ENCODE results near the gene DSCAML1.

DSCAML1 gene

DNA sequence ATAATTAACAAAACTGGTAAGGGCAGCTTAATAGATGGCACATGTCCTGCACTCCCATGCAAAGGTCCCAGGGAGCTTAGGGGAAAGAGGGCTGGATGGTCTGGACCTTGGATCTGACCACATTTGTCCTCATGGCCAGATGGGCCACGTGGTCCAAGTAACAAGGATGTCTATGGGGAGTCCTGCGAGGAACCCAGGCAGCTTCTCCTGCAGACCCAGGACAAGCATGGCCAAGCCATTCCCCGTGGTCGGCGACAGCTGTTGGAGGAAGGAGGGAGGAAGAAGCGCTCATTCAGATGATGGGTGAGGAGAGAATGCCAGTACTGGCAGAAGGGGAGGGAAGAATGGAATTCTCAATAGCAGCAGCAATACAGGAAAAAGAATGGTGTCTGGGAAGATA, 109.2 kb downstream of the DSCAML1 start:
- no peak for DNase-seq

DNA sequence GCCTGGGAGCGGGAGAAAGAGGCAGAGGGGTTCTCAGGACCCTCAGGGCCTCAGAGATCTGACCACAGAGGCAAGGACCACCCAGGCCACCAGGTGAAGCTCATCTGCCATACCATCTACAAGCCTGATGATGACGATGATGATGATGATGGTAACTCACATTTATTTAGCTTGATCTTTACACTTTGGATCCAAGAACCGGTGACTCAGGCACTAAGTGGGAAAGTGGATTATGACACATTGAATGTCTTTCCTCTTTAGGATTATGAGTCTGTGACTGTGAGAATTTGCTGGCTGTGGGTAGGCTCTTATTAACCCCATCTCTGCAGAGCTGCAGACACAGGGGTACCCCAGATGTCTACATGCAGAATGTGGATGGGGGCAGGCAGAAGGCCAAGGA, 110.3 kb downstream of the DSCAML1 start:
- no peak for DNase-seq

DNA sequence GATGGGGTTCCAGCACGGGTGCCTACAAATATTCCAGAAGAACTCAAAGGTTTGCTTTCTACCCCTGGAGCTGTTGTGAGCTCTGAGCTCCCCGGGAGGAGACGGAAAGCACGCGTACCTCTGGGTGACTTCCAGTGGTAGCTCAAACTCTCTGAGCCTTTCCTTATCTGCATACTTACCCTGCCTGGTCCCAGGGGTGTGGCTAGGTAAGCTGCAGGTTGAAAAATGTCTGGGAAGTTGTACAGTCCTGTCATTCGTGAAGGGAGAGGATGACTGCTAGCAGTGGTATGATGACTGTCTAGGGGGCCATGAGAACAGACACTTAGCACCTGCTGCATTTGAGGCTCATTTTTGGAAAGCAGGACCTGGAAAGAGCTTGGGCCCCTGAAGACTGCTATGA, 111.5 kb downstream of the DSCAML1 start:
- DNase-seq: no peak

DNA sequence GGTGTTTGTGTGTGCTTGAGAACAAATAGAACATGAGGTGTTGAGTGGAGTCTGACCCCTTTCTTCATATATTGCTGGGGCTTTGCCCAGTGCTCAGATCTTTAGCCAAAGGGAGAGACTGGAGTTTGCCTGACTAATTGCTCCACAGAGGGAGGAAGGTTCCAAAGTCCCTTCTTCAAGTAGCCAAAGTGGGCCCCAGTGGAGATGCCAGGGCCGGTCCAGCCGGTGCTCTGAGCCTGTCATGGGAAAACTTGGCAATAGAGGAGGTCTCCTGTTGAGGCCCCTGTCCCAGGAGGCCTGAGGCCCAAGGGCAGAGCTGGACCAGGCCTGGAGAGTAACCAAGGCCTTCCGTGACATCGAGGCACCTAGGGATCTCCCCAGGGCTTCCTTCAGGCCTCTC, 112.3 kb downstream of the DSCAML1 start:
- DNase-seq: no peak

DNA sequence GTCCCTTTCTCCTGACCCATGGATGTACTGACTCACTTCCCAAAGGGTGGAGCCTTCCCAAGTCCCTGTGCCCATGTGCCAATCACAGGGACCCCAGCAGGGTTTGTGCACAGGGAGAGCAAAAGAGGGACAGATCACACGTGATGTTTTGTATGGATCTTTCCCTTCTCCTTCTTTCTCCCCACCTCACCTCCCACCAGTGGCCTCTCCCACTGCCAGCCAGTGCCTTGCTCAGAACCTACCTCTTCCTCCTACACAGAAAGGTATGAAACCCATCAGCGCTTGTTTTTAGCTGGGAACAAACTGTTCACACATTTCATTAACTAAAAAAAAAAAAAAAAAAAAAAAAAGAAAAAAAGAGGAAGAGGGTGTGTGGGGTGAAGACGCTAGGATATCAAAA, 112.9 kb downstream of the DSCAML1 start:
- no peak for DNase-seq

DNA sequence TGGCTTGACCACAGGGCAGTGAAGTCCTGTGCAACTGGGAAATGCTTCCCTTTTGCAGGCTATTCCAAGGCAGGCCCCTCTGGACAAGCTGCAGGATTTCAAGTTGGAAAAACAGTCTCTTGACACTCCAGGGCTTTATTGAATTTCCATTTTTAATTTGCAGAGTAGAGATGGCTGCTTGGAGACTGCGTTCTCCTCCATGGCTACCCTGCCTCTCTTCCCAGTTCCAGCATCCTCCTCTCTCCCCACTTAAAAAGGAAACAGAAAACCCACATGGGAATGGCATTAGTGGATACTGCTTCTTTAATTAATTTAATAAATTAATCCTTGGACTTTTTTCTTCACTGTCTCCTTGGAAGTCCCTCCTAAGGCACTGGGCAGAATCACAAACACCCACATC, 115.6 kb downstream of the DSCAML1 start:
- no peak for DNase-seq

DNA sequence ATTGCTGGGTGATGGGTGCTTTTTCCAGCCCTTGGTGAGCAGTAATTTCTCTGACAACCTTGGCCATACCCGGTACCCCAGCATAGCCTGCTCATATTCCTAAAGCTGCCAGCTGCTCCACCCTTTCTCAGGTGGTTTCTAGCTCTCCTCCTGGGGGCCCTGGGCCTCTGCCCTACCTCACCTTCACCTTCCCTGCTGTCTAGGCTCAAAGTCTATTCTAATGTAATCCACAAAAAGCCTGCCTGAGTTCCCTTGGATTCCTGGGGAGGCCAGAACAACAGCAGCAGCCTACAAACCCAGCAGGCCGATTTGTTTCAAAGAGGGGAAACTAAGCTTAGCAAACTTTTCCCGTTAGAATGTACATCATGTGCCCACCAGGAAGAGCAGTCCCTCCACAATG, 117.6 kb downstream of the DSCAML1 start:
- DNase-seq: no peak

DNA sequence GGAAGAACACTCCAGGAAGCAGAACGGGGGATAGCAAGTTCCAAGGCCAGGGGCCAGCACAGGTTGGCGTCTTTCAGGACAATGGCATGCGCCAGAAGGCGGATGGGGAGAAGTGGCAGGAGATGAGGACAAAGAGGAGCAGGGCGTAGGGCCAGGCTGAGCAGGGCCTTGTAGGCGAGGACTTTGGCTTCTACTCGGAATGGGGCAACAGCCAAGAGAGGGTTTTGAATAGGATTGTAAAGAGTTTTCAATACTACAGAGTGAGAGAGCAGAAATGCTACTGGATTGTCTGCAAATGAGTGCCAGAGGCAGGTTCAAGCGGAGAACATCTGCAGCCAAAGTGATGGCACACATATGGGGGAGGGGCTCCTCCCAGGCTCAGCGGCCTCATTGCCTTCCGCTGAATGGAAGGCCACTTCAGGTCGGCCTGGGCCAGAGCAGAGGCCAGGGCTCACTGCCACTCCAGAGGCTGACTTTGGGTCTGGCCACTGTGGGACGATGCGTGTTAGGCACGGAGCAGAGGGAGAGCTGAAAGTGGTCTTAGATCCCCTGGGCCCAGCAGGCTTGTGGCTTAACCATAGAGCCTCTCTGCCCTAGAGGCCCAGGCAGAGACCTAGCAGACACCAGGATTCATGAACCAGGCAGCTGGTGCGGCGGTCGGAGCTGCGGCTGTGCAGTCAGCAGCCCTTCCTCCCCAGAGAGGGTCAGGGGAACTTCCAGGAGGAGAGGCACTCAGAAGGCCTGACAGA, 118.2 kb downstream of the DSCAML1 start:
- no peak for DNase-seq

DNA sequence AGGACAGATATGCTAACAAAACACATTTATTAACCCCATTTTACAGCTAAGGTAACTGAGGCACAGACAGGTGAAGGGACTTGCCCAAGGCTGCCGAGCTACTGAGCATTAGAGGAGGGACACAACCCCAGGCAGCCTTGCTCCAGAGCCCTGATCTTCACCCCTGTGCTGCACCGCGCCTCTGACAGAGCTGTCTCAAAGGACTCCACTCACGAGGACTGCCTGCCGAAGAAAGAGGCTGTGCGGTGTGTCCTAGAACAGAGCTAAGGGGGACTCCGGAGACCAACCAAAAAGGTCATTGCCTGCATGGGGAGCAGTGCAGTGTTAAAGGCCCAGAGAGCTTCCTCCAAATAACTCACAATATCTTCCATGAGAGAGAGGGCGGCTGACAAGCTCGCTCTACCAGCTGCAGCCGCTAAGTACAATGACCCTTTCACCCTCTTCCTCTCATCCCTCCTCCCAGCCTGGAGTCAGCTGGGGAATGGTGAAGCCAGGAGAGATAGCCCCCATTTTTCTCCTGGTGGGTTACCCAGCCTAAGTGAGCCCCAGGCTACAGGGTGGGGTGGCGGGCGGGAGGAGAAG, 119.2 kb downstream of the DSCAML1 start:
- no peak for DNase-seq

DNA sequence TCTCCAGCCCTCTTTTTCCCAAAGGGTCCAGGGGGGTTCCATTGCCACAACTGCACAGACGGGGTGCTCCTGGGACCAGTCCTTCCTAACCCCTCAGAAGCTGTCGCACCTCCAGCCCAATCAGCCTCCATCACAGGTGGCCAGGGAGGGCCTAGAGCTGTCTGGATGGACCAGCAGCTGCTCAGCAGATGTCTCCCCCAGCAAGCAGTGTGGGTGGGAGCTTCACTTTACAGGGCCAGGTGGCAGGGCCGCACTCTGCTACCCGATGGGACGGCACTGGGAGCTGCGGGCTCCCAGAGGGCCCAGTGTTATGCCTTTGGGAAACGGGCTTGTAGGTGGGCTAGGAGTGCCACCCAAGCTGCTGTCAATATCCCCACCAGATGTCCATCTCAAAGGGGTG, 120.5 kb downstream of the DSCAML1 start:
- no peak for DNase-seq

DNA sequence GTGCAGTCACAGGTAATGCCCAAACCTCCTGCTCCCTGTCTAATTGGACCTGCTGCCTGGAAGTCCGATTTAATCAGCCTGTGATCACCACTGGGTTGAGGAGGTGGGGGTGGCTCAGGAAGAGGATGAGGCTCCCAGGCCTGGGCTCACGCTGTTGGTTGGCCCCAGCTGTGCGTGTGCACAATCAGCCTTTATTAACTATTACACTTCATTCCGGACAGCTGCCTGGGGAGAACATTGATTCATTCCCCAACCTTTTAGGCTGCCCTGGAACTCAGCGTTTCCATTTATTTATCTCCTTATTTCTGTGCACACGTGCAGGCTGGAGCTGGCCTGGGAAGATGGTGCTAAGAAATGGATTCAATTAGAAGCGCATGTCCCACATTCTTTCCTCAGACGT, 123.4 kb downstream of the DSCAML1 start:
- no peak for DNase-seq

DNA sequence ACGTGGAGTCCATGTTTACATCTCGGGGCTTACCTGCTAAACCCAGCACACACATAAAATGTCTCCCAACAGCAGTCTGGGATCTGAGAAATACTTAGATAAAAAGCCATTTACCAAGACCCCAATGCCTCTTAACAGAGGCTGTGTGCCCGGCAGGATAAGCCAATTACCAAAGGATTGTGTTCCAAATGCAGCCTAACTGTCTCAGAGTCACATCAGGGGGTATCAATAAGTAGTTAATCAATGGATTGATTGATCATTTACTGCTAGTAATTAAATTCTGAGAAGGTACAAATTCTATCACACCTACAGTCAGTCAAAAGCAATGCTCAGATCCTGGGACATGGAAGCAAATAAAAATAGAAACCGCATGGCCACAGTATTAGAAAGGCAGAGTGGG, 125.6 kb downstream of the DSCAML1 start:
- no peak for DNase-seq

DNA sequence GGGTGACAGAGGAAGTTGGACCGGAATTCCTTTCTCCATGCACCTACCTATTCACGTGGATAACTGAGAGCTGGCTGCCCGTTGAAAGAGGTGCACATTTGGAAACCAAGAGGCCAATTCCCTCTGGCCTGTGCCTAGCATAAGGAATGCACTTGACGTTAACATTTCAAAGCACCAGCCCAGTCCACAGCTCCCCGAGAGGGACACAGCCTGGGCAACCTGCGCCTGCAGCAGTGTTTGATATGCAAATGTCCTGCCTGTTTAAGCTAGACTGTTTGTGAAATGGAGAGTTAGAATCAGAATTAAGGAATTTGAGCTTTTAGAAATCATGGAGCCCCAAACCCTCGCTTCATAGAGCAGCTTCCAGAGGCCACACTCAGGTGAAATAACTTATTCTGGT, 126.1 kb downstream of the DSCAML1 start:
- no peak for DNase-seq

DNA sequence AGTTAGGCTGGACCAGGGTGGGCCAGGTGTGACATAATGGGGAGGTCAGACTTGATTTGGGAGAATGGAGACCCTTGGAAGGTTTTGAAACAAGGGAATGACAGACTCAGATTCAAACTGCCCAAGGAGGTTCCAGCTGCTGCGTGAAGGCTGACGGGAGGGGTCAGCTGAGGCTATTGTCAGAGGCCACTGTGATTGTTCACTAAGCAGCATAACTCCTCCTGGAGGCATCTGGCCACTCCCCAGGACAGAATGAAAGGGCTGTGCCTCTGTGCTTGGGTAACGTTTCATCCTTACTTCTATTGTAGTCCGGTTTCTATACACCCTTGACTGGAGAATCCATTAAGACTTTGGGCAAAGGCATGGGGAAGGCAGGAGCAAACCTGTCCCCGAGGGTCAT, 126.6 kb downstream of the DSCAML1 start:
- no peak for DNase-seq

DNA sequence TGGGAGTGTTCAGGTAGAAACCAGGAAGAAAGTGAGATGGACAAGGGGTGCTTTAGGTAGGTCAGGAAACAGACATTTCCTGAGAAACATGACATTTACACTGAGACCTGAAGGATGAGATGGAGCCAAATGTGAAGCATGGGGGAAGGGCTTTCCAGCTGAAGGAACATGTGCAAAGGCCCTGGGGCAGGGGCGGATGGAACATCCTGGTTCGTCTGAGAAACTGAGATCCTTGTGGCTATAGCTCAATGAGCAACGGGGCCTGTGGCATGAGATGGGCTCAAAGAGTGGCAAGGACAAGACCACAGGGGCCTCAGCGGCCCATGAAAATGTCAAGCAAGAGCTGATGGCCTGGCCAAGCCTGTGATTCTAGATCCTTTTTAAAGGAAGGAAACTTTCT, 127.4 kb downstream of the DSCAML1 start:
- no peak for DNase-seq

DNA sequence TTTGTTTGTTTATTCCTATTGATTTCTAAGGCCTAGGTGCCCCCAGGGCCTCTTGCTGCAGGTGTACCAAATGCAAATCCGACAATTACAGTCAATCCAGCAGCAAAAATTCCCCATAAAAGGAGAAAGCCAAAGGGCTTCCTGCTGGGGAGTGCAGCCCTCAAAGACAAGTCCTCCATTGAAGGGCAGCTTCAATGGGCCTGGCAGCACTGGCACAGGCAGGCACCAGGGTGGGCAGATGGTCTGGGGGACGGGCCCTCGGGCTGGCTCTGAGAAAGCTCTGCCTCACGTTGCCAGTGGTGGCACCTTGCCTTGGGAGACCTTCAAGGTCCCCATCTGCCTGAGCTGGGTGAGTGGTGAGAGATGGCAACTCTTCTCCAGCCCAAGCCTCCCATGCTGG, 128.0 kb downstream of the DSCAML1 start:
- DNase-seq: no peak

DNA sequence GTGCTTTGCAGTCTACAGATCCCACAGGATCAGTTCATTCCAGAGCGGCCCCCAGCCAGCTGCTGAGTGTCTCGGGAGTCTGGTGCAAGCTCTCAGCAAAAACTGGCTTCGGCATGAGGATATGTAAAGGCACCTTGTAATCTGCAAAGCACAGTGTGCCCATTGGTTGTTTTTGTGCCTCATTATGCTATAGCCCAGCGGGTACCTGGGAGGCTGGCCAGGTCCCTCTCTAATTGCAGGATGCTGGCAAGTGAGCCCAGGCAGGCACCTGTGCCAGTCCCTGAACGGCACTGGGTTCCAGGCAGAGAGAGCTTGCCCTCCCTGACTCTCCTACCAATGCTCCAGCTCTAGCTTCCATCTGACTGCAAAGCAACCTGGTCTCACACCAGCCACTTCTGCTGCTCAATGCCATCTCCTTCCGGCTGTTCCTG, 128.7 kb downstream of the DSCAML1 start:
- no peak for DNase-seq

DNA sequence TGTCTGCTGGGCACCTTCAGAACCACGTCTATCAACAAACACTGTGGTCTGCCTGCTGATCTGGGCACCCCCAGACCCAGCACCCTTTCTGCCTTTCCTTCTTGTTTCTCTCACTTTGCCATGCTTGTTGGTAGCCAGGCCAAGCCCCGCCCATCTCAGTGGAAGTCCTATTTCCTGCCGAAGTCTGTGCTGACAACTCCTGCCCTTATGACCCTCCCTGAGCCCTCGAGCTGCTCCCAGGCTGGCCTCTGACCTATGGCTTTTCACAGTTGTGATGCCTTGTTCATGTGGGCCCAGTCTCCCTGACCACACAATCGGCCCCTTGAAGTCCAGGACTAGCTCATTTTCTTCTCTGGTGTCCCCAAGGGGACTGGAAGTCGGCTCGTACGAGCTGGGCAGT, 132.1 kb downstream of the DSCAML1 start:
- no peak for DNase-seq

DNA sequence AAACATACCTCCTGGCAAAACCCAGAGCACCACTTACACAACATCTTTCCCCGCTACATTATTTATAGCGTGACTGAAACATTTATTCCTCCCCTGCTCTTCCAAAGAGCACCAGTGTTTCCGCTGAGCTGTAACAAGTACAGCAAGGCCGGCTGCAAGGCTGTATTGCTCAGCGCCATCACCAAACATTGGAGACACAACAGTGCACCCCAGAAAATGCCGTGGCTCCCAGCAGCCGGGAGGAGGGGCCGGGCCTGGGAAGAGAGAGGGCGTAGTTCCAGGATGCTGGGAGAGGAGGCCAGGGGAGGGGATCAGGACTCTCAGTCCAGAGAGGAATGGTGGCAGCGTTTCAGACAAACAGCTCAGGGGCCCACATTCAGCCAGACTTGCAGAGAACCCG, 133.2 kb downstream of the DSCAML1 start:
- DNase-seq: no peak

DNA sequence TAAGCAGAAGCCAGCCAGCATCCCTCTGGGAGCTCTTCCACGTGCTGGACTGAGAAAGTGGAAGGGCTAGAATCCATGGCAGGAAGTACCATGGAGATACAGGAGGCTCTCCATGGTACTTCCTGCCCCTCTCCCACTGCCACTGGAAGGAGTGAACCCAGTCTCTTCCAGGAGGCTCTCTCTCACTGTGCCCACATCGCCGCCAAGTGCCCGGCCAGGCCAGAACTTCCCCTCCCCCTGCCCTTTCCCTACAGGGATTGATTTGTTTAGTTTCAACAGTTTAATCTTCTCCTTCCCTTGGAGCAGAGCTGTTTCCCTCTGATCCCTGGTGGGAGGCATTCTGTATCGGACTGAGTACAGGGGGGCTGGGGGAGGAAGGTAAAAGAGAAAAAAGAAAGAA, 133.6 kb downstream of the DSCAML1 start:
- no peak for DNase-seq

DNA sequence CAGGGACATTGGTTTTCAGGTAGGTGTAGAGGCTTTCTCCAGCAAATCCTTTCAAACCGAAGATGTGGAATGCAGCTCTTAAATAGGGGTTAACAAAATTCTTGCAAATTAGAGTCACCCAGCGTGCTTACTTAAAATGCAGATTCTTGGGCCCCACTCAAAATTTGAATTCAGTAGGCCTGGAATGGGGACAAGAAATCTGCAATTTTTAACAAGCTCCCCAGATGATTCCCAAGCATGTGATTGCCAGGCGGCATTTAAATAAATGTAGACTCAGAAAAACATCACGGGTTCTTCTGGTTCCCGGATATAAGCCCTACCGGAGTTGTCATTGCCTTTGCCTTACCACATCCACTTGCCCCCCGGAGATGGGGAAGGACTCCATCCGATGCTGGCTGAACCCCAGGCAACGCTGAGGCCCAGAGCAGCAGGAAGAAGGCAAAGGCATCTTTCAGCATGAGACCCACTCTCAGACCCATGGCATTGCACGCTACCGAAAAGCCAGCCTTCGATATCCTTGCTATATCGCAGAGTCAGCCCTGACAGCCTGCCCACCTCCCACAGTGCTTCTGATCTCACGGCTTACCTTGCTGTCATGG, 134.2 kb downstream of the DSCAML1 start:
- no peak for DNase-seq

DNA sequence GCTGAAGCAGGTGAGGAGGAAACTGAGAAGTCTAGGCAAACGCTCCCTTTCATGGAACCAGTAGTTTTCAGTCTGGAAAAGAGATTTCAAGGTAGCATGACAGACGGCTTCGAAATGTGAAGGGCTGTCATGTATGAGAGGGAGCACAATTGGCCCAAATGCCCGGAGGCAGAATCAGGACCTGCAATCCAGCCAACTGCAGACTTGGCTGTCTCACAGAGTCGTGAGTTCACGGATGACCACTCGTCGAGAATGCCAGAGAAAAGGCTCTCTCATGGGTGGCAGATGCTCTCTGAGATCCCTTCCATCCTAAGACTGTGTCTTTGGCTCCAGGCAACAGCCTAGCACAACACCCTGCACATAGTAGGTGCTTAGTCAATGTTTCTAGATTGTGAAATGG, 134.8 kb downstream of the DSCAML1 start:
- no peak for DNase-seq

DNA sequence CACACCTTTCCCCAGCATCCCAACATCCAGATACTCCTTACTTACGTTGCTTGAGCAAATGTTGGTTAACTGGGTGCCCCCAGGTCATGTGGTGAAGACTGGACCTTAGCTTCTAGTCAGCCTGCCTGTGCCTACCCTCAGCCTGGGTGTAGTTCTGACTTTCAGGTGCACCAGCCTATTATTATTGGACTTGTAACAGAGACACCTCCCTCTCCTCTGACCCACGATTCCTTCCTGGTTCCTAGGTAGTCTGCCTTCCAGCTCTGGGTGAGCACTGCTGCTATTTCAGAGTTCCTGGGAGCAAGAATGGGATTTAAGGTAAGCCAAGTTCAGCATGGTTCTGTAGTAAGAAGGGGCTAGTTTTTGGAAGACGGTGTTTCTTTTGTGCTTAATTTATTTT, 138.2 kb downstream of the DSCAML1 start:
- DNase-seq: no peak

DNA sequence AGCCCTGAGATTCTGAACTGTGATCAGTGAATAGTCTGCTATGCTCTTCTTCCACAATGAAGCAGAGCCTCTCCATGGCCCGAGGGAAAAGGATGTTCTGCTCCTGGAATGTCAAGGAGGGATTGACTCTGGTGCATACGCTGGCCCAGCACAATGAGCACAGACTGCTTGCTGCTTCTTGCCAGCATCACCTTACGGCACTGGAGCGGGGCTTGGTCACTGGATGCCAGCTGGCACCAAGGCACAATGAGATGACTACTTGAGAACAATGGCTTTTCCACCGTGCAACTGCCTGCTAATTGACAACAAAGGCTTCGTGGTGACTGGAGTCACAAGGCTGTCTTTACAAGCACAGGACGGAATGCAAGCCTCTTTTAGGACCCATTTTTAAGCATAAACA, 139.2 kb downstream of the DSCAML1 start:
- DNase-seq: no peak
